Measurements from ENCODE around the gene TMEM63C.

TMEM63C gene

GRCh38 chr14:77221241-77221871 lies 39.8 kb downstream of the TMEM63C start:
- no peak for DNase-seq (ENCODE audit: low spot score)

GRCh38 chr14:77222546-77223225 lies 41.1 kb downstream of the TMEM63C start:
- no peak for DNase-seq (ENCODE audit: low spot score)

GRCh38 chr14:77224212-77224611 lies 42.6 kb downstream of the TMEM63C start:
- DNase-seq (ENCODE audit: low spot score), result no peak

- no peak for DNase-seq (ENCODE audit: low spot score)
Measured at GRCh38 chr14:77225254-77225653, 43.7 kb downstream of the TMEM63C start.

- no peak for DNase-seq (ENCODE audit: low spot score)
Measured at GRCh38 chr14:77225892-77226557, 44.4 kb downstream of the TMEM63C start.

GRCh38 chr14:77228056-77228455 lies 46.5 kb downstream of the TMEM63C start:
- DNase-seq (ENCODE audit: low spot score), result no peak

GRCh38 chr14:77230914-77231313 lies 49.3 kb downstream of the TMEM63C start:
- no peak for DNase-seq (ENCODE audit: low spot score)

- no peak for DNase-seq (ENCODE audit: low spot score)
Measured at GRCh38 chr14:77231721-77232120, 50.1 kb downstream of the TMEM63C start.

- no peak for DNase-seq (ENCODE audit: low spot score)
Measured at GRCh38 chr14:77236814-77237213, 55.2 kb downstream of the TMEM63C start.

GRCh38 chr14:77238356-77238755 lies 56.8 kb downstream of the TMEM63C start:
- no peak for DNase-seq (ENCODE audit: low spot score)

- no peak for DNase-seq (ENCODE audit: low spot score)
Measured at GRCh38 chr14:77238996-77239395, 57.4 kb downstream of the TMEM63C start.

- DNase-seq (ENCODE audit: low spot score), result no peak
Measured at GRCh38 chr14:77239412-77239811, 57.8 kb downstream of the TMEM63C start.

GRCh38 chr14:77240336-77240915 lies 58.8 kb downstream of the TMEM63C start:
- no peak for DNase-seq (ENCODE audit: low spot score)

GRCh38 chr14:77241955-77242354 lies 60.4 kb downstream of the TMEM63C start:
- peak; percentile 16 for DNase-seq (ENCODE audit: low spot score)

GRCh38 chr14:77242752-77243151 lies 61.2 kb downstream of the TMEM63C start:
- no peak for DNase-seq (ENCODE audit: low spot score)

- DNase-seq (ENCODE audit: low spot score), result no peak
Measured at GRCh38 chr14:77243853-77244252, 62.3 kb downstream of the TMEM63C start.

GRCh38 chr14:77245820-77246219 lies 64.2 kb downstream of the TMEM63C start:
- DNase-seq (ENCODE audit: low spot score), result no peak

- no peak for DNase-seq (ENCODE audit: low spot score)
Measured at GRCh38 chr14:77246784-77247183, 65.2 kb downstream of the TMEM63C start.

- no peak for DNase-seq (ENCODE audit: low spot score)
Measured at GRCh38 chr14:77248666-77249065, 67.1 kb downstream of the TMEM63C start.

GRCh38 chr14:77249286-77249685 lies 67.7 kb downstream of the TMEM63C start:
- no peak for DNase-seq (ENCODE audit: low spot score)

GRCh38 chr14:77250927-77251326 lies 69.3 kb downstream of the TMEM63C start:
- no peak for DNase-seq (ENCODE audit: low spot score)

GRCh38 chr14:77251870-77252269 lies 70.3 kb downstream of the TMEM63C start:
- DNase-seq (ENCODE audit: low spot score), result no peak
